Natural killer cell (primary cell): ENCODE data around the gene EHD4. TPM values are rescaled to one million over a fixed set of nuclear protein-coding genes. Genes with fewer than 3 reads are reported as not detected.

Experiments
- ATAC-seq, 3 donors: fragments of 150-1000 bp in 2 of 3; fragments of 200-7000 bp in 1 of 3; cut with Tn5 transposase; 1 replicate in 1 of 3; 2 replicates in 2 of 3; pipeline ENCODE4 v1.10.0; 2021; ENCODE audit warnings: mild to moderate bottlenecking in 2 of 3, moderate library complexity in 2 of 3
- DNase-seq, 2 donors: peaks; one replicate each; pipeline versions ENCODE4 v3.0.0 to v3.0.0-alpha.2; 2013 to 2021; ENCODE audit warnings: mixed read lengths in 1 of 2
- H3K27ac ChIP-seq: one replicate; pipeline ENCODE4 v1.5.1; 2013; ENCODE audit warnings: mild to moderate bottlenecking, low read length
- H3K27me3 ChIP-seq: one replicate; pipeline ENCODE4 v1.6.1; 2013; ENCODE audit warnings: low read length; ENCODE audit not compliant: control insufficient read depth, insufficient read depth
- H3K36me3 ChIP-seq: one replicate; pipeline ENCODE4 v1.6.1; 2013; ENCODE audit warnings: low read length; ENCODE audit not compliant: control insufficient read depth, insufficient read depth
- H3K4me1 ChIP-seq: one replicate; pipeline ENCODE4 v1.6.1; 2013; ENCODE audit warnings: low read length; ENCODE audit not compliant: control insufficient read depth, insufficient read depth
- H3K4me3 ChIP-seq: one replicate; pipeline ENCODE4 v1.5.1; 2013; ENCODE audit warnings: low read length
- H3K9me3 ChIP-seq: one replicate; pipeline ENCODE4 v1.6.1; 2013; ENCODE audit warnings: low read length; ENCODE audit not compliant: control insufficient read depth, insufficient read depth
- H3K27ac Mint-ChIP-seq, 2 donors: one replicate each; pipeline ENCODE4 v1.8.0; 2022; ENCODE audit warnings: mild to moderate bottlenecking in 2 of 2, mixed read lengths in 2 of 2, moderate library complexity in 1 of 2
- H3K27me3 Mint-ChIP-seq, 2 donors: one replicate each; pipeline ENCODE4 v1.8.0; 2022; ENCODE audit warnings: low read depth in 2 of 2, mixed read lengths in 2 of 2
- H3K36me3 Mint-ChIP-seq: one replicate; pipeline ENCODE4 v1.8.0; 2022; ENCODE audit warnings: mixed read lengths
- H3K4me1 Mint-ChIP-seq, 2 donors: one replicate each; pipeline ENCODE4 v1.8.0; 2022; ENCODE audit warnings: mixed read lengths in 2 of 2
- H3K4me3 Mint-ChIP-seq: one replicate; pipeline ENCODE4 v1.8.0; 2022; ENCODE audit warnings: mild to moderate bottlenecking, moderate library complexity, mixed read lengths
- H3K9me3 Mint-ChIP-seq, 2 donors: one replicate each; pipeline ENCODE4 v1.8.0; 2022; ENCODE audit warnings: mixed read lengths in 2 of 2
- CTCF ChIP-seq: fragments of 200-600 bp; IDR thresholded peaks from one replicate; pipeline ENCODE4 v1.8.0; 2022; ENCODE audit warnings: antibody characterized with exemption
- WGBS: methylation state at CpG from one replicate; pipeline ENCODE4 v1.1.7; 2013; ENCODE audit warnings: missing lambda C conversion rate; ENCODE audit not compliant: insufficient coverage; 5-methylcytosine and 5-hydroxymethylcytosine counted together
- intact Hi-C: fragments of 100-400 bp; cut with micrococcal nuclease; formaldehyde crosslinking; loops from one replicate; pipeline ENCODE4 v1.14.2; 2022
- total RNA-seq, 4 donors: library from RNA; stranded (reverse); fragments of 120-200 nt in 1 of 4; gene quantifications; one replicate each; pipeline versions ENCODE4 v1.2.3 to v1.2.4, GENCODE V29; 2013 to 2022

Gene EHD4
- total RNA-seq, 3 donors from 2014 or later (not counting 1 experiment from before 2014, with no cell fraction given): 28.4 to 34.6 (median 31.7) TPM

DNA sequence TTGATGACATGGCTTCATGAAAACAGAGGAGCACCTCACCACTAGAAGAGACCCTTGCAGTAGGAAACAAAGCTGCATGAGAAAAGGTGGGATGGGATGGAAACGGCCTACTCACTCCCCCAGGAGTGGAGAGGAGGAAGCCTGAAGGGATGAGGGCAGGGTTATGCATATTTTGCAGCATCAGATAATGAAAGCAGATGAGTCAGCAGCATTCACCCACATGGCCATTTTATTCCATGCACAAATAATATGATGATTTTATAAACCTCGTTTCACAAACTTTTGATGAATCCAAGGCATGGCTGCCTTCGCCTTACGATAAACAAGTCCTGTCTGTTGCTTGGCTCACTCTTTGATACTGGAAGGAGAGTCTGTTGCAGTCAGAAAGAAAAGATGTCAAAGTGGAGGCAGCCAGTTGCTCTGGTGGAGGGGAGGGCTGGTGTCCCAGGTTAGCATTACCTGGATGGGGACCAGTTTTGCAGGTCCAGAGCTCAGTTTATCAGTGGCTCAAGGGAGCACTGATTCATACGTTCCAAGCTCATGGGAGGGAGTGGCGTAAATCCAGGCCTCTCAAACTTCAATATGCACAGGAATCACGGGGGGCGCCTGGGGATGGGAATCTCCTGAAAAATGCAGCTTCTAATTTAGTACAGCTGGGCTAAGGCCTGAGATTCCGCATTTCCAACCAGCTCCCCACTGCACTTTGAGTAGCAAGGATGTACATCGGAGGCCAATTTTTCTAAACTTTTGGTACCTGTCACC lies 9.2 kb upstream of the EHD4 start:
- no peaks in the 10 kb centered on the region for H3K9me3 Mint-ChIP-seq
- no peaks in the 10 kb centered on the region for H3K36me3 Mint-ChIP-seq
- H3K27me3 Mint-ChIP-seq: peaks cover 0 to 10% of the 10 kb centered on the region in 2 donors
- TF ChIP-seq CTCF: no peak
- 90% methylated on average over 10 of the region's 10 CpGs for WGBS
- Histone ChIP-seq H3K27me3 (no peaks in the 10 kb centered on the region), H3K4me3 (no peak overlapping the region), H3K36me3 (no peaks in the 10 kb centered on the region), H3K9me3 (no peaks in the 10 kb centered on the region), H3K4me1 (no peaks in the 10 kb centered on the region), H3K27ac (no peak overlapping the region)
- no peak overlapping the region for H3K27ac Mint-ChIP-seq
- no peaks in the 10 kb centered on the region for H3K4me1 Mint-ChIP-seq
- DNase-seq (no peak), ATAC-seq (no peak)
- H3K4me3 Mint-ChIP-seq: no peak overlapping the region
- intact Hi-C loops: no loop called here

DNA sequence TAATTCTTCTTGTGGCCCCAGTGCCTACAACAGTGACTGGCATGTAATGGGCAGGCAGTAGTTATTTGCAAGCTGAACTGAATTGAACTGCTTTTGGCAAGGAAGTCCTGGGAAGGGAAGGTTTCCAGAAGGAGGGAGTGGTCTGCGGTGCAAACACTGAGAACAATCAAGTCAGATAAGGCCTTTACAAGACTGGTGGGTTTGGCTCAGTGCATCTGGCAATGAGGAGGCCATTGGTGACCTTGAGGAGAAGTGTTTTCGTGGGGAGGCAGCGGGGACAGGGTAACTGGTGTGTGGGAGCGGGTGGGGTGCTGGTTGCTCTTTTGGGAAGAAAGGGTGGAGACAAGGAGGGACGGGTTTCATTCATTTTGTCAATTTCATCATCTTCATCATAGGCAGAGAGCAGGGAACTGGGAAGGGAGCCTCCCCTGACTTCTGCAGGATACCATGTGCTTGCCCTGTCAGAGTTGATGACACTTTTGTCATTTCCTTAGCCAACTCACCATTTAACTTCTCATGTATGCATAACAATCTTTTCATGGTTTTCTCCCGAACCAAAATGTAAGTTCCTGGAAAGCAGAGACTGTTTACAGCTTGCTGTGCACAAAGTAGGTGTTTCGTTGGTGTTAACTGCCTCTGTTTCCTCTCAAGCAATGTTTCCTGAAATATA lies 8.4 kb upstream of the EHD4 start:
- Histone ChIP-seq H3K36me3 (no peaks in the 10 kb centered on the region), H3K4me1 (no peaks in the 10 kb centered on the region), H3K27ac (no peak overlapping the region), H3K4me3 (no peak overlapping the region), H3K27me3 (no peaks in the 10 kb centered on the region), H3K9me3 (no peaks in the 10 kb centered on the region)
- H3K9me3 Mint-ChIP-seq: no peaks in the 10 kb centered on the region
- DNase-seq (no peak), ATAC-seq (no peak)
- H3K27ac Mint-ChIP-seq: no peak overlapping the region
- no peaks in the 10 kb centered on the region for H3K4me1 Mint-ChIP-seq
- no peak overlapping the region for H3K4me3 Mint-ChIP-seq
- H3K36me3 Mint-ChIP-seq: no peaks in the 10 kb centered on the region
- peaks cover 1 to 10% of the 10 kb centered on the region in 2 donors for H3K27me3 Mint-ChIP-seq
- intact Hi-C loops: no loop called here
- 86% methylated on average over 7 of the region's 7 CpGs for WGBS
- TF ChIP-seq CTCF: no peak

DNA sequence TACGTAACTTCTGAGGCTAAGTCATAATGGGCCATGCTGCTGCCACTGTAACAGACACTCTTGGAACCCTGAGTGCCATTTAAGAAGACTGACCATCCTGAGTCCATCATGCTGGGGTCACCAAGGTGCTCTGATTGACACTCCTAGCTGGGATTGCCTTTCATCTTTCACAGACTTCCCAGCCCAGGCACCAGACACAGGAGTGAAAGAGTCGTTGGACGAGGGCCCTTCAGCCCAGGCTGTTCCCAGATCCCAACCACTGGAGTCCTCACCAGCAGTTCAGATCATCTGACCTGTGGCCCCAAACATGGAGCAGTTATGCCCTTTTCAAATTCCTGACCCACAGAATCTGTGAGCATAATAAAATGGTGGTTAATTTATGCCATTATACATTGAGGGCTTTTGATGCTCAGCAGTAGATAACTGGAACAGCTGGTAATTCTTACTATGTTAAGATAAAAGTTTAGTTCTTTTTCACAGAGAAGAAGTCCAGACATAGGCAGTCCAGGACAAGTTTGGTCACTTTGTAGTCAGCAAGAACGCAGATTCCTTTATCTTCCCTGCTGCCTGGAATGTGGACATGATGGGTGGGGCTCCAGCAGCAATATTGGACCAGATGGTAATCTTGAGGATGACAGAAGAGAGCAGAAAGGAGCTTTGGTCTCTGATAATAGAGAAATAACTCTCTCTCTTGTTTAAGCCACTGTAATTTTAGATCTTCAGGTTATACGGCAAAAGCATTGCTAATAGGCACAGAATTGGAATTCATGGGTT lies 7.3 kb upstream of the EHD4 start:
- no peak overlapping the region for H3K27ac Mint-ChIP-seq
- H3K4me3 Mint-ChIP-seq: no peak overlapping the region
- no peak for DNase-seq
- Histone ChIP-seq H3K9me3 (no peaks in the 10 kb centered on the region), H3K4me3 (no peak overlapping the region), H3K36me3 (no peaks in the 10 kb centered on the region), H3K27ac (no peak overlapping the region), H3K4me1 (no peaks in the 10 kb centered on the region), H3K27me3 (peaks cover 1% of the 10 kb centered on the region)
- H3K9me3 Mint-ChIP-seq: no peaks in the 10 kb centered on the region
- H3K4me1 Mint-ChIP-seq: no peaks in the 10 kb centered on the region
- ATAC-seq: no peak
- WGBS: 92% methylated on average over 5 of the region's 5 CpGs
- peaks cover 10 to 14% of the 10 kb centered on the region in 2 donors for H3K27me3 Mint-ChIP-seq
- no peaks in the 10 kb centered on the region for H3K36me3 Mint-ChIP-seq
- intact Hi-C loops: no loop called here
- TF ChIP-seq CTCF: no peak
